NCI-H146 (cell line): Measurements from ENCODE around the gene ADAM10.
"Not testable (repeated sequence)": the region's sequence is repeated elsewhere in the genome, so short reads cannot be mapped to it uniquely, and the experiment has no call there.

ENCODE experiments used
- DNase-seq: peaks from one replicate; lab custom pipeline; 2025; lab: John Stamatoyannopoulos, UW

The ADAM10 gene

DNA sequence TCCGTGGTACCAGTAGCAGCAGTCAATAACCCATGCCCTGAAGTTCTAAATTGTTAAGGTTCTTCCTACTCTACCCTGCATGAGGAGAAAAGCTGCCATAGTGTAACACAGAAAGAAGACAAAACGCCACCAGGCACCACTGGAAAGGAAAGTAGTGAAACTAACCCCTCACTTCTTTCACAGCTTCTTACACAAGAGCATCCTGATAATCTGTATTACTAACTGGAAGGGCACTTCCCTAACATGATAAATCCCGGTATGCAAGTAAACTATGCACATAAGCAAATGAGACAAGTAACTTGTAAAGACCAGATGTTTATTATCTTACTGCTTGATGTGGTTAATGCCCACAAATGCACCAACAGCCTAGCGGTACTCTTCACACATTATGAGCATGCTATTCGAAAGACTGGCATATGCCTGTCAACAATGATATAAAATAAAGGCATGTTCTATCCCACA lies 141.3 kb downstream of the ADAM10 start:
- no peak for DNase-seq

DNA sequence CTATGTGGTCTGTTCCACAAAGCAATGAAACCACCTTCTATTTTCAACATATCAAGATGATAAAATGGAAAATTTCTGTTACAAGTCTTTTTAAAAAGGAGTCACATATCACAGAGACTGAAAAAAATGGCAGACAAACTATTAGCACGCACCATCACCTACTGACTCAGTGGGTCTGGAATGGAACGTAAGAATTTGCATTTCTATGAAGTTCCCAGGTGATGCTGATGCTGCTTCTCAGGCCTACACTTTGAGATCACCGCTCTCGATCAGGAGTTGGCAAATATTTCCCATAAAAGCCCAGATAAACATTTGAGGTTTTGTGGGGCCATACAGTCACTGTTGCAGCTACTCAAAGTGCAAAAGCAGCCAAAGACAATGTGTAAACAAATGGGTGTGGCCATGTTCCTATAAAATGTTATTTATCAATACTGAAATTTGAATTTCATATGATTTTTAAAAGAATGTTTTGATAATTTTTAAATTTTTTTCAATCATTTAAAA lies 142.9 kb downstream of the ADAM10 start:
- no peak for DNase-seq

DNA sequence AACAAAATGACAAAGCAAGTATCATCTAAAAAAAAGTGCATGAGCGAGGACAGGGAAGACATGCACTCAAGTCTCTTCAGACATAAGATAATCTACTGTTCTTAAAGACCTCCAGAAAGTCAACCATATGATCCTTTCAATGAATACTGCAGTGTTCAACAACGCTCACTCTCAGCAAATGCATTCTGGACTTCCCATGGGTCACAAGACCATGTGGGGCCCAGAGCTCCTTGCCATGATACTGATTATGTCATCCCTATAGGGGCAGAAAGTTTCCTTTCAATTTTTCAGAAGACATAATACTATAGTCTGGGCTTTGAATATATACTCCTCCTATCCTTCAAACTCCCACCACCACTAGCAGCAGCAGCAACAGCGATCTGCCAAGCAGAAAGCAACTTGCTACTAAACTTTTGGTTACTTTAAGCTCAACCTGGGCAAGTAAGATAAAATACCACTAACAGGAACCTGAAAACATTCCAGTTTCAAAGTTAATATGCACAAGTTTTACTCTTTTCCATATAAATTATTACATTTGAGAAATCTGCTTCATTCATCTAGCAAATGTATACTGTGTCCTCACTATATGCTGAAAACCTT lies 143.5 kb downstream of the ADAM10 start:
- no peak for DNase-seq

DNA sequence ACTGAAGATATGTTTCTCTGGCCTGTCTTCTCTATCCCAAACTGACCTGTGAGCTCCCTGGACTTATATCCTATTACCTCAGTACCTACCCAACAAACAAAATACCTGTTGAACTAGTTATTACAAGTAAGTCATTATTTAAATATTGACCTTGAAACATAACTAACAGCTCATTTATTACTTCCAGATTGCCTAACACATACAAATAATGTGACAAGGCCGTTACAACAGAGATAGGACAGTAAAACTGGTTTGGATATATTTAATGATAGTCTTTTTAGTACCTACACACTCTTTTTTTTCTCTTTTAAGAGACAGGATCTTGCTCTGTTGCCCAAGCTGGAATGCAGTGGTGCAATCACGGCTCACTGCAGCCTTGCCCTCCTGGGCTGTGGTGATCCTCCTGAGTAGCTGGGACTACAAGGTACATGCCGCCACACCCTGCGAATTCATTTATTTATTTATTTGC lies 145.0 kb downstream of the ADAM10 start:
- DNase-seq = no peak

DNA sequence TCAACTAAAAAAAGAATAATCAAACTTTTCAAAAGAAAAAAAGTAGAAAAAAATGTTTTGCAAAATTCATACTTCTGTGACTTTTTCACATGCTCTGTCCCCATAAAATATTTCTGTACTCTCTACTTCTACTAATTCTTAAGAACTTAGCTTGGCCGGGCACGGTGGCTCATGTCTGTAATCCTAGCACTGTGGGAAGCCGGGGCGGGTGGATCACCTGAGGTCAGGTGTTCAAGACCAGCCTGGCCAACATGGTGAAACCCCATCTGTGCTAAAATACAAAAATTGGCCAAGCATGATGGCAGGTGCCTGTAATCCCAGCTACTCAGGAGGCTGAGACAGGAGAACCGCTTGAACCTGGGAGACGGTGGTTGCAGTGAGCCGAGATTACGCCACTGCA lies 145.6 kb downstream of the ADAM10 start:
- not testable (repeated sequence) for DNase-seq

DNA sequence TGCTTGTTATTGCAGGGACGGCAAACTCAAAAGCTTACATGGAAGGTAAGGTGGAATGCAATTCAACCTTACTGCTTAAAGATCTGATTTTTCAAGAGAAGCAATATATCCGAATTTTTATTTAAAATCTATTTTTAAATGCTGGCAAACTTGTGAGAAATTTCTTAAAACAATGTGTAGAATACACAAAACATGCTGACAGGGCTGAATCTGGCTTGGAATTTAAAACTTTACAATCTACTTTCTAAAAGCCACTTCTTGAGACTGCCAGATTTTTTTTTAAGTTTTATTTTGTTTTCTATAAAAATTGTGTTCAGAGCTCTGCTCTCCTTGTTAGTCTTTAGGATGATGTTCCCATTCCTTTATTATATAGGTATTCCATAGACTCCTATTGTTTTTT lies 146.7 kb downstream of the ADAM10 start:
- no peak for DNase-seq

DNA sequence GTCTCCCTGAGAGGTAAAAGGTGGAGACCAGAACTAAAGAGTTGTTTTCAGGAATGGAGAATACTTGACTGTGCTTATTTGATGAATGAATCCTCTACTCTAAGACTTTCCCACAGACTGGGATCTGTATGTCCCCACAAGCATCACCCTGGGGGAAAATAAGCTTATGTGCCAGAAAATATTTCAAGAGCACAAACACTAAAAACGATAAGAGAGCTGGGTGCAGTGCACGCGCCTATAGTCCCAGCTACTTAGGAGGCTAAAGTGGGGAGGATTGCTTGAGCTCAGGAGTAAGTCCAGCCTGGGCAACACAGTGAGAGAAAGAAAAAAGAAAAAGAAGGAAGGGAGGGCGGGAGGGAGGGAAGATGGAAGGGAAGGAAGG lies 150.7 kb downstream of the ADAM10 start:
- DNase-seq = no peak

DNA sequence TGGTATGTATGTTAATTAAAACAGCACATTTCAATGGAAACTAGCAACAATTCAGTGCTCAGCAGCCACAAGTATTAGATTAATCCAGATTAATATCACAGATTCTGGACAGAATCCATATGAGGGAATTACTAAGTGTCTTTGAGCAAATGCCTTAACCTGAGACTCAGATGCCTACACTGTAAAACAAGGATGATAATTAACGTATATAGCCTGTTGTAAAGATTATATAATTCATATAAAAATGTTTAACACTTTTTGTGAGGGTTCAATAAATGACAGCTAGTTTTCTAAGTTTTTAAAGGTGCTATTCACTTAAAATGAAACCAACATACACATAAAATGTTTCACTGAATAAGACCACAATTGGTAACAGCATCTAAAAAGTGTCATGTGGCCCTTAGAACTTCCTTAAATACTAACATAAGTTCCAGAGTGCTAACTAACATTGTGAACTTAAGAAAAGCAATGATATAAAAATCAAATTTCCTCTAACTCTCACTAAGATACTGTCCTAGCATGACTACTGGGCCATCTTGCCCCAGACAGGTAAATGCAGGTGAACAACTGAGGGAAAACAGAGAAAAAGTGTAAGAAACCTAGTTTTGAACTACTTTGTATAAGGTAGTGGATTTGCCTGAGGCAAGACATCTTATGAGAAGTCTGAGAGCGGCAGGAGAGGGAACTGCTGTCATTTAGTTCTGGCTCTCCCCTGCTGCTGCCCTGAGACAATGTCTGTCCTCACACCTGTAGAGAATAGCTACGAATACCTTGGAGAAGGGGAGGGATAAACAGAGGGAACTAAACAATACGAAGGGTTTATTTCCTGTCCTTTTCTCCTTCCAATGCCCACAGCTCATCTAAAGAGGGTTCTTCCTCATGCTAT lies 151.3 kb downstream of the ADAM10 start:
- DNase-seq = no peak

DNA sequence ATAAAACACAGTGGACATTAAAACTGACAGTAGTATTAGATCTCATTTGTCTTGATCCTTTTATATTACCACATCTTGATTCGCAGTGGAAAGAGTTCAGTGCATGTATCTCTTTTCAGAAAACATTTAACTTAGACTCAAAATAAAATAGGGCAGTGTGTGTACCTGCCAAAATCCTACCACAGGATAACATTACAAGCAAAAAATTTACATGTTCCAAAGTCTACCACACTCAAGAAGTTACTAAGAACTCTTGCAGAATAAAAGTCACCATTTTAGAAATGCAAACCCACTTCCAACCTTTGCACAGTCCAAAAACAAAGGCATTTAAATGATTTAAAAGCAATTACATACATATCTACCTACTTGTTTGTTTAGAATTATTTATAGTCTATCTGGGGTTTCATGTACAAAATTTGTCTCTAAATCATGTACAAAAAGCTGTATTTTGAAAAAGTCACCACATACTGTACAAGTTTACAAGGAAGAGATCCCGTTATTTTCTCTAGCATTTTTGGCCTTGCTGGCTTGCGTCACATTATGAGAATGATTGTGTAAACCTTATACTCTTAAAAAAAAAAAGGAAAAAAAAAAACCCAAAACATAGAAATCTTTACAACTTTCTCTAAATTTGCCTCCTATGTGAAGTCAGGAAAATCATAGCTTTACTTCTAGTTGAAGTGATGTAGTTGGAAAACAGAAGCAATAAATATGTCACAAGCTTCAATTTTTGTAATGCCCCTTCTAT lies 153.8 kb downstream of the ADAM10 start:
- no peak for DNase-seq

DNA sequence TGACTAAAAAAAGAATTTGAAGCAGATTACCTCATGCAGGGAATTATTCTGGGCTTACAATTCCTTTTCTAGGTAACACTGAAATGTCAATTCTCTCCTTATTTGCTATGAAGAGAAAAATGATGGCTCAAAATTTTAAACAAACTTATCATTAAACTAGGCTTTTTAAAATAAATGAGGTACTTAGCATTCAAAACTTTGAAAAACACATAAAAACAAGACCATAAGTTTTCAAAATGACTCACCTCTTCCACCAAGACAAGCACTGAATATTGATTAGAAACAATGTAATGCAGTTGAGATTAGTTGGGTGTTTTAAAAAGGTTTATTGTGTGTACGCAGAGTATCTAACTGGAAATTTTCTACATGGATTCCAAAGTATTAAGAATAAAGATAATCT lies 154.6 kb downstream of the ADAM10 start:
- DNase-seq = no peak

DNA sequence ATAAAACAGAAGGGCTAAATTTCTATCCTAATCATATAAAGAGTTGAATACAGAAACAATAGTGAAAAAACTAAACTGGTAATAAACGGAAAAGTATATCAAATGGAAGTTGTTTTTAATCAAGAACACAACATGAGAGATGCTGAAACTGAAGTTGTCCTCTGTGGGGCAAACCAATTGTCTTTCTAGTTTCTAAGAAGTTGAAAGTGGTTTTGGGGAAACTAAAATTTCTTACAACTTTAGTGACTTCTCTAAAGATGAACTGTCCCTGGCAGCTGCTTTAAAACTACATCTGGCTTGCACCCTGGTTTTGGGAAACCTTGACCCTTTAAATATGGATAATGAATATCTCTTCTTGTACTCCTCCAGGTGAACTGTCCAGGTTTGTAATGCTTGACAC lies 155.6 kb downstream of the ADAM10 start:
- DNase-seq = no peak

DNA sequence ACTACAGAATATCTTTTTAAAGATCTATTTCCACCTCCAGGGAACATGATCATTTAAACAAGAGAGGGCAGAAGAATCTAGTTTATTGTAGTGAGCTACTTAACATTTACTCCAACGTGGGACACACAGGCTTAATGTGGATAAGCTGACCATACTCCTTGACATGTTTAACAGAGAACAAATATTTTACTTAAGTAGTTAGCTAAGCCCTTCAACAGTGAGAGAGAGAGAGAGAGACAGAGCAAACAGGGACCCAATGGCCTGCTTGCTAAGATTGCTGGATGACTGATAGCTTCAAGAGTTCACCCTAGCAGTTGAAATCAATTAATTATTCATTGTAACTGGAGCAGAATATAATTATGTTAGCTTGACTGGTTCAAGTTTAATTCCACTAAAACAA lies 158.6 kb downstream of the ADAM10 start:
- DNase-seq = no peak

DNA sequence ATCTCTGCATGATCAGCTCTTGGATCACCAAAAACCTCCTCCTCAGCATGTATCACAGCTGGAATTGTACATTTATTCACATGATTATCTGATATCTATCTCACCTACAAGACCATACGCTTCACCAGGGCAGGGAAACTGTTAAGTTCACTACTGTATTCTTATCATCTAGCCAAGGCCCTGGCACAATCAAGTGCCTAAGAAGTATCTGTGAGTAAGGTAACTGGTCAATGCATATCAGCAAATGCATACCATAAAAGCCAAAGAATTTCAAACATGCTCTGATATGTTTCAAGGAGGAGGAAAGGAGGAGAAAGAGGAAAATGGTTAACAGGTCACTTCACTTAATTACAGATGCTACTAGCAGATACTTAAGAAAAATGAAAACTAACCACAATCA lies 159.3 kb downstream of the ADAM10 start:
- DNase-seq = no peak

DNA sequence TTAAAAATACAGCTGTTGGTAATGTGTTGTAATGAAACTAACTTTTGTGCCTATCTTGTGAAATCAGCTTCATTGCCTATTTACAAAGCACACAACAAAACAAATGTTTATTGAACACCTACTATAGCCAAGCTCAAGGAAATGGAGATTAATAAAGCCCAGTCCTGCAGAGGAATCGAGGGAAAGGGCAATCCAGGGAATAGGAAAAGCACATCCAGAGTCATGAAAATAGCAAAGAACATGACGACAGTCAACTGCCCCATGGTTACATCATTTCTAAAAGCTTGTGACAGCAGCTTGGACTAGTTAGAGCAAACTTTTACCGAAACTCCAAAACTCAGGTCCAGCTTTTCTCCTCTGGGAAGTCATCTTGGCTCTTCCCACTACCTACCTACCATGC lies 160.5 kb downstream of the ADAM10 start:
- no peak for DNase-seq

DNA sequence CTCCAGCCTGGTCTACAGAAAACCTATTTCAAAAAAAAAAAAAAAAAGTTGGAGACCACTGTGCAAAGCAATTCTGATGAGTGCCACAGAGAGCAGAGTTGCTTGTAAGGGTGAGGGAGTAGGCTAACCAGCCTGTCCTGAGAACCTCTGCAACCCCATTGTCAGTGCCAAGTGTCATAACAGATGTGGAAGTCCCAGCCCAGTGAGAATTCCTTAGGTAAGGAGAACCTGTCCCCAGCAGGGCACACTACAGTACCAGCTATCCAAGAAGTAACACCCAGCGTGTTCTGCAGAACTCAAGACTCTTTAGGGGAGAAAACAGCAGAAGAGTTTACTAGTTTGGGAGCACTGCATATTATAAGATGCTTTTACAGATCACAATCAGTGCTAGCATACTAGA lies 161.4 kb downstream of the ADAM10 start:
- no peak for DNase-seq

DNA sequence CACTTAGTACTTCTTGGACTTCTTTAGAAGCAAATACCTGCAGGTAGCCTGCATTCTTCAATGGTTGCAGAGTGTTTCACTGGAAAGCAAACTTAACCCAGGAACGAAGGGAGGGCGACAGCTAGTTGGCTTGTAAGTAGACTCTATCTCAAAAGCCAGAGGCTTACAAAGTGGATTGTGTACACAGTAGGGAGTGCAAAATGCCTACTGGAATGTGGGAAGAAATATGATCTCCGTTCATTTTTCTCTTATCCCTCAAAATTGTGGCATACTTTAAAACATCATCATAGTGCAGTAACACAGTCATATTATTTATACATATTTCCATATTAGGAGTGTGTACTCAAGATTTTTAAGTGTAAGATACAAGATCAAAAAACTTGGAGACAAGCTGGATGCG lies 162.0 kb downstream of the ADAM10 start:
- DNase-seq = no peak

DNA sequence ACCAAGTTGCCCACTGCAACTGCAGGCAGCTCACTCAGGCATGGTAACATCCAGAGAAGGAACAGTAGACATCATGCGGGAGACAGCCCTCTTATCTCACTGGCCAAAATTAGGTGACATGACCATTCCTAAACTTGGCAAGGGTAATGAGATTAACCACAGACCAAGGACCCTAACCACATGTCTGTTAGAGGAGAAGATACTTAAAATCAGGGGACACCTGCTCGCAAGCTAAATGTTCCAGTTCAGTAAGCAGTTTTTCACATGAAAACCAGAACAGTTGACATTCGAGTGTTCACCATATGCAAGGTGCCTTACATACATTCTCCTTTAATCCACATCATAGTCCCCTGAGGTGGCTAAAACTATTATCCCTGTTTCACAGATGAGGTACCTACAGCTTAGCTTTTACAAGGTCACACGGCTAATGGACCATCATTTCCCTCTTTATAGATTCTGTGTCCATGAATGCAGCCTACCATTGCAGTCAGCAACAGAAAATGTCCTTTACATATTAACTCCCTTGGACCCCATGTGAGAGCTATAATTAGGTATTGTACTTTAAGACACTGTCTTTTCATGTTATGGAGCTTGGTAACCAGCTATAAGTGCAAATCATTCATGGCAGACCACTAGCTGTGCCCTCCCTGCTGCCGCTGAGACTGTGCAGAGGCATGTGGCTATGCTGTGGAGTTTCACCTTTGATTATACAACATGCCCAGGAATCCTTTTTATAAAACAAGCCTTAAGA lies 163.6 kb downstream of the ADAM10 start:
- DNase-seq = no peak

DNA sequence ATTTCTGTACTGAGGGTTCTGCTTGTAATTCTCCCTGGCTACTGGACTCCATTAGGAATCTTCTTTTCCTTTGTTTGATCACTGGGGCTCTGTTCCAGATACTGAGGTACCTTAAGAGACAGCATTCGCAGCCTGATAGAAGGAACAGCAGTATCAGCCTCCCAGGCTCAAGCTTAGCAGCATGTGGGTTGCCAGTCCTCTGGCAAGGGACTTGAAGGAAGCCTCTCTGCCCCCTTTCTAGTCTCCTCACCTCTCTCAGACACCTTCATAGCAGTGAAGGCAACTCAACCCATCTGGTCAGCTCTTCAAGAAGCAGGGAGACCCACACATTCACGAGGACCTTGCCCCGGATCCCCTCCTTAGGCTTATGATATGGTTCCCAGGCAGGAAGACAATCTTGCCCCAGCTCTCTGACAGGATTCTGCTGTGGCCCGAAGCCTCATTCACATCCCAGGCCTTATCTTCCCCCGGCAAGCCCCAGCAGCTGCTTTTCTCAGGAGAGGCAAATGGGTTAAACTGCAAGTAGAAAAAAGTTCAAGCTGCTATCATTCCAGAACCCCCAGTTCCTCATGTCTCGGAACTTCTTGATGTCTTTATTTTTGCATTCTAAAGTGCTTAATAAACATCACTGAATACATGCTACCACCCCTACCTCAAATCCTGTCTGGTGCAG lies 164.6 kb downstream of the ADAM10 start:
- no peak for DNase-seq

DNA sequence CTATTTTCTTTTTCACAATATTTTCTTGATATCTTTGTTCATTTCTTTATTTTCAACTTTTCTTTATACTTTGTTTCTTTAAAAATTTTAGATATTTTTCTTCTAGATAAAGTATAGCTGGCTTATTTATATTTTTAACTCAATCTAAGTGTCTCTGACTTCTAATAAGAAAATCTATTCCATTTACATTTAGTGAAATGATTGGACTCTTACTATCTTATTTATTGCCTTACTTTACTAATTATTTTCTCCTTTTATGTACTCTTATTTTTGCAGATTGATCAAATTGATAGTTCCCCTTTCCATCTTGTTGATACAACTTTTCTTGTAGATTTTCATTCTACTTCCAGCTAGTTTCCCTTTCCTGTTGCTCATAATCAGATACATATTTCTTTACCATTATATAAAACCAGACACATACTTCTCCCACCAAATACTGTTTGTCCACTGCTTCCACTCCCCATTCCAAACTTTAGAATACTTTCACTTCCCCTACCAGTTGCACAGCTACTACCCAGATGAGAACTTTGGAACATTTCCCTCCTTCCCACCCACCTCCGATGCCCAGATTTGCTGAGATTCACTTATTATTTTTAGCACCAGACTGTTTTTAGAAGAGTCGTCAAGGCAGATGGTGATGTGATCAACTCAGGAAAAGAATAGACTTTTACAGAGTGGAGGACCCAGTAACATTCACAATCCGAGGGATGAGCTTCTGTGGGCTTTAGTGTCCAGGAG lies 166.2 kb downstream of the ADAM10 start:
- DNase-seq = no peak

DNA sequence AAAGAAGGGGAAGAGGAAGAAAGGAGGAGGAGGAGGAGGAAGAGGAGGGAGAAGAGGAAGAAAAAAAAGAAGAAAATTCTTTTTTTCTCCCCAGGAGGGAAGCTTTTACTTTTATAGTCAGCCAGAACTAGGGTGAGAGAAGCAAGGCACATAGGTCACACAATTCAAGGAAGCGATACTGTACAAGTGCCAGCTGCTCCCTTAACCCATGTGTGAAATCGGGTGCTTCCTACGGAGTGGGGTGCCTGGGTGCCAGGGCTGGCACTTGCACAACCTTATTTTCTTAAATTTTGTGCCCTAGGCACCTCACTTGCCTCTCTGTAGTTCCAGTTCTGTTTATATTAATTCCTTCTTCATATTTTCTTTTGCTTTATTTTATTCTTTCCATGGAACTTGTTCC lies 167.3 kb downstream of the ADAM10 start:
- no peak for DNase-seq

DNA sequence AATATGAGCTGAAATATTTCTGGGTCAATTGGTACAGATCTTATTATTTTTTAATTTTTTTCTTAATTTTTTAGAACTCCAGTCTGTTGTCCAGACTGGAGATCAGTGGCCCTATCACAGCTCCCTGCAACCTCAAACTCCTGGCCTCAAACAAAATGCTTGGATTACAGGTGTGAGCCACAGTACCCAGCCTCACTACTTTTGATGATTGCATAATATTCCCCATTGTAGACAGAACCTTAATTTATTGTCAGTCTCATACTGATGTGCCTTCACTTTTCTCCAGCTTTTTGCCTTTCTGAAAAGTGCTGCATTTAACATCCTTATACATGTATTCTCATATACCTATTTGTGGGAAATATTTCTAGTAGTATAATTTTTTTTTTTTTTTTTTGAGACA lies 172.8 kb downstream of the ADAM10 start:
- no peak for DNase-seq
